Gastroesophageal sphincter (tissue), 3 donors: Measurements from ENCODE around the gene ZNRF3.

Source experiments
- CTCF ChIP-seq, 4 experiments: fragments of 200-600 bp in 2 of 4; fragments of 450-650 bp in 2 of 4; sonication (generic) in 1 of 4; IDR thresholded peaks; one replicate each; pipeline ENCODE4 v1.5.1; 2017 to 2019; ENCODE audit warnings: antibody characterized with exemption in 4 of 4, mild to moderate bottlenecking in 2 of 4, moderate library complexity in 2 of 4
- EP300 ChIP-seq: sonication (generic); formaldehyde crosslinking; IDR thresholded peaks from one replicate; pipeline ENCODE4 v1.6.1; 2017; ENCODE audit warnings: antibody characterized with exemption, mild to moderate bottlenecking
- POLR2A ChIP-seq, 2 donors: fragments of 450-650 bp; IDR thresholded peaks; one replicate each; pipeline ENCODE4 v1.6.1; 2017; ENCODE audit warnings: antibody characterized with exemption in 2 of 2, mild to moderate bottlenecking in 2 of 2, moderate library complexity in 1 of 2
- POLR2AphosphoS5 ChIP-seq: sonication (generic); formaldehyde crosslinking; IDR thresholded peaks from one replicate; pipeline ENCODE4 v1.6.1; 2017; ENCODE audit warnings: antibody characterized with exemption

GRCh38 chr22:28999919-29000556 is 116.7 kb downstream of the ZNRF3 start:
- no peak for TF ChIP-seq EP300
- no peak for TF ChIP-seq CTCF (IDR thresholded peaks at IDR 0.05)
- no peak for TF ChIP-seq POLR2A (IDR thresholded peaks at IDR 0.05)
- no peak for TF ChIP-seq POLR2AphosphoS5
